Measurements from ENCODE around the gene SNAPC4.

The SNAPC4 gene

GRCh38 chr9:136400038-136400834 is at the start of gene SNAPC4:
TSS of gene SNAPC4 (minus strand) at chr9:136400170. CDS start at chr9:136398428, 1,742 bp downstream.
- peak in 50 of 56 donors; percentile 19 to 87 (median 64) for DNase-seq

GRCh38 chr9:136448655-136449054 is 48.7 kb upstream of the SNAPC4 start:
- DNase-seq = no peak

- no peak for DNase-seq
These were observed 47.3 kb upstream of the SNAPC4 start for GRCh38 chr9:136447173-136447778.

GRCh38 chr9:136445799-136446198 is 45.8 kb upstream of the SNAPC4 start:
- DNase-seq = no peak

- no peak for DNase-seq
These were observed 44.1 kb upstream of the SNAPC4 start for GRCh38 chr9:136444102-136444501.

GRCh38 chr9:136443687-136444086 is 43.7 kb upstream of the SNAPC4 start:
- no peak for DNase-seq

- DNase-seq = no peak
These were observed 43.1 kb upstream of the SNAPC4 start for GRCh38 chr9:136443087-136443486.

GRCh38 chr9:136442265-136442664 is 42.3 kb upstream of the SNAPC4 start:
- no peak for DNase-seq

GRCh38 chr9:136441681-136442245 is 41.8 kb upstream of the SNAPC4 start:
- DNase-seq = peak in 1 of 56 donors; percentile 19

GRCh38 chr9:136441191-136441680 is 41.3 kb upstream of the SNAPC4 start:
- DNase-seq = no peak

GRCh38 chr9:136439481-136440408 is 39.8 kb upstream of the SNAPC4 start, which contains the start of gene INPP5E:
TSS of gene INPP5E (minus strand) at chr9:136439845. CDS start at chr9:136439419, 426 bp downstream.
- DNase-seq = peak in 41 of 56 donors; percentile 5 to 75 (median 42)

- DNase-seq = peak in 4 of 56 donors; percentile 16 to 53 (median 34)
These were observed 38.8 kb upstream of the SNAPC4 start for GRCh38 chr9:136438548-136439480.

GRCh38 chr9:136437839-136438547 is 38.0 kb upstream of the SNAPC4 start:
- DNase-seq = no peak

- no peak for DNase-seq
These were observed 37.5 kb upstream of the SNAPC4 start for GRCh38 chr9:136437430-136437829.

GRCh38 chr9:136436055-136436634 is 36.2 kb upstream of the SNAPC4 start:
- no peak for DNase-seq

- no peak for DNase-seq
These were observed 34.7 kb upstream of the SNAPC4 start for GRCh38 chr9:136434580-136435169.

GRCh38 chr9:136433849-136434579 is 34.0 kb upstream of the SNAPC4 start:
- no peak for DNase-seq
